BLaER1 (cell line): ENCODE data around the gene TMEM250.

Experiments used
- H3K27ac ChIP-seq: shearing (Covaris generic); formaldehyde crosslinking; 2 replicates; pipeline ENCODE4 v1.8.1; 2022
- H3K27me3 ChIP-seq: shearing (Covaris generic); formaldehyde crosslinking; 2 replicates; pipeline ENCODE4 v1.8.1; 2022
- H3K36me3 ChIP-seq: shearing (Covaris generic); formaldehyde crosslinking; 2 replicates; pipeline ENCODE4 v1.8.1; 2022
- H3K4me1 ChIP-seq: shearing (Covaris generic); formaldehyde crosslinking; 2 replicates; pipeline ENCODE4 v1.8.1; 2022
- H3K4me2 ChIP-seq: shearing (Covaris generic); formaldehyde crosslinking; 2 replicates; pipeline ENCODE4 v1.8.1; 2022
- H3K4me3 ChIP-seq: shearing (Covaris generic); formaldehyde crosslinking; 2 replicates; pipeline ENCODE4 v1.8.1; 2022
- H3K9ac ChIP-seq: shearing (Covaris generic); formaldehyde crosslinking; 2 replicates; pipeline ENCODE4 v1.8.1; 2022
- H3K9me3 ChIP-seq: shearing (Covaris generic); formaldehyde crosslinking; 2 replicates; pipeline ENCODE4 v1.8.1; 2022
- H4K20me1 ChIP-seq: shearing (Covaris generic); formaldehyde crosslinking; 2 replicates; pipeline ENCODE4 v1.8.1; 2022
- Cebpa-rat ChIP-seq: shearing (Covaris generic); IDR thresholded peaks from 2 replicates; pipeline ENCODE4 v1.8.1; 2022

The TMEM250 gene

DNA sequence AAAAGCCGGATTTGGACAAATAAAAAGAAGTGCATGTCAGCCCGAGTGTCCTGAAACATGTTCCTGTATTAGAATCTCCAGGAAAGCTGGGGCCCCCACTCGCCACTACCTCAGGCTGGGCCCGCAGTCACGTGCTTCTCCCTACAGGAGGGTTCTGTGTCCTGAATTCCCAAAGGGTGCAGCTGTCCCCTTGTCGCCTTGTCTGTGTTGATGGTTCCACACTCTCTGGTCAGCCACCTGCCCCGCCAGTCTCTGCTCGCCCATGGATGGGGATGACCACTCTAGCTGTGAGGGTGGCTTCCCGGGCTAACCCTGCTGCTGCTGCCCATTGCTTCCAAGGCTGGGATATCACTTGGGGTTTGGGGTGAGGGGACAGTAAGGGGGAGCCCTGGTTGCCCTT is 3.1 kb upstream of the TMEM250 start:
- Histone ChIP-seq H3K27ac (no peak overlapping the region), H3K9me3 (peaks cover 7% of the 10 kb centered on the region; the same call in 1 of the 2 replicates), H3K4me3 (no peak overlapping the region), H3K4me1 (peaks cover 34% of the 10 kb centered on the region), H3K36me3 (peaks cover 5% of the 10 kb centered on the region), H3K9ac (no peak overlapping the region), H3K4me2 (no peak overlapping the region), H4K20me1 (no peaks in the 10 kb centered on the region), H3K27me3 (no peaks in the 10 kb centered on the region)
- TF ChIP-seq Cebpa-rat: no peak

DNA sequence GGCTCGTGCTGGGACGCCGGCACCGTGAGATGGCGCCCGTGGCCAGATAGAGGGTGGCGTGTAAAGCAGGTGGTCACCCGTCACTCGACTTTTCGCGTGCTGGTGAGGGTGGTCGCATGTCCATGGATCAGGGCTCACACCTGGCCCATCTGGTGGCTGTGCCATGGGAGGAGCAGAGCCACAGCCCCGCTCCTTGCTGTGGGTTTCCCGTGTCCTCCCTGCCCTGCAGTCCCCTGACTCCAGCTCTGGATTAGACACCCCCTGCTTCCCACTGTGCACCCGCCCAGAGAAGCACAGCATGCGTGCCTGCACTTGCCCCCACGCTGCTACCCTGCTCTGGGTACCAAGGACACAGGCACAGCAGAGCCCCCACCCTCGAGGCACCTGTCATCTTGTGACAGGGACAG is 1.8 kb upstream of the TMEM250 start:
- H4K20me1 ChIP-seq: no peaks in the 10 kb centered on the region
- TF ChIP-seq Cebpa-rat: no peak
- H3K9me3 ChIP-seq: peaks cover 4% of the 10 kb centered on the region; the same call in 1 of the 2 replicates
- peak overlapping the region; percentile 91; the same call in 1 of the 2 replicates for H3K9ac ChIP-seq
- H3K4me3 ChIP-seq: no peak overlapping the region
- peaks cover 36% of the 10 kb centered on the region for H3K4me1 ChIP-seq
- peak overlapping the region; percentile 99 for H3K4me2 ChIP-seq
- H3K36me3 ChIP-seq: peaks cover 19% of the 10 kb centered on the region
- no peak overlapping the region for H3K27ac ChIP-seq
- no peaks in the 10 kb centered on the region for H3K27me3 ChIP-seq

DNA sequence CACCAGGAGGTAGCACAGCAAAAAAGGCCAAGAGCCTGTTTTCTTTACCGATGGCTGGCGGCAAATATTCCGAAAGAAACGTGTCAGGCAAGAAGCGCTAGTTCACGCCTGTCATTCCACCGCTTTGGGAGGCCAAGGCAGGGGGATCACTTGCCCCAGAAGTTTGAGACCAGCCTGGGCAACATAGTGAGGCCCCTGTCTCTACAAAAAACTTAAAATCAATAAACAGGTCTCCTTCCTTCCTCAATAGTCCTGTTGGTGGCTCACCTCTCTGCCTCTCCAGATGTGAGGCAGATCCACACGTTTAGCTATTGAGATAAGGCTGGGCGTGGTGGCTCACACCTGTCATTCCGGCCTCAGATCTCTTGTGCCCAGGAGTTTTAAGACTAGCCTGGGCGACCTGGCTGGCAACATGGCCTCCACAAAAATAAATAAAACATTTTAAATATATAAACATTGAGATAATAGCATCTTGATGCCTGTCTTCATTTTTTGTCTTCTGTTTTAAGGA is 1.3 kb upstream of the TMEM250 start:
- Histone ChIP-seq H3K4me2 (peak overlapping the region; percentile 99), H3K27ac (peak overlapping the region; percentile 91), H3K4me3 (peak overlapping the region; percentile 87), H3K36me3 (peaks cover 24% of the 10 kb centered on the region), H3K9me3 (no peaks in the 10 kb centered on the region), H3K9ac (peak overlapping the region; percentile 91), H3K4me1 (peaks cover 36% of the 10 kb centered on the region), H4K20me1 (no peaks in the 10 kb centered on the region), H3K27me3 (no peaks in the 10 kb centered on the region)
- TF ChIP-seq Cebpa-rat: no peak

DNA sequence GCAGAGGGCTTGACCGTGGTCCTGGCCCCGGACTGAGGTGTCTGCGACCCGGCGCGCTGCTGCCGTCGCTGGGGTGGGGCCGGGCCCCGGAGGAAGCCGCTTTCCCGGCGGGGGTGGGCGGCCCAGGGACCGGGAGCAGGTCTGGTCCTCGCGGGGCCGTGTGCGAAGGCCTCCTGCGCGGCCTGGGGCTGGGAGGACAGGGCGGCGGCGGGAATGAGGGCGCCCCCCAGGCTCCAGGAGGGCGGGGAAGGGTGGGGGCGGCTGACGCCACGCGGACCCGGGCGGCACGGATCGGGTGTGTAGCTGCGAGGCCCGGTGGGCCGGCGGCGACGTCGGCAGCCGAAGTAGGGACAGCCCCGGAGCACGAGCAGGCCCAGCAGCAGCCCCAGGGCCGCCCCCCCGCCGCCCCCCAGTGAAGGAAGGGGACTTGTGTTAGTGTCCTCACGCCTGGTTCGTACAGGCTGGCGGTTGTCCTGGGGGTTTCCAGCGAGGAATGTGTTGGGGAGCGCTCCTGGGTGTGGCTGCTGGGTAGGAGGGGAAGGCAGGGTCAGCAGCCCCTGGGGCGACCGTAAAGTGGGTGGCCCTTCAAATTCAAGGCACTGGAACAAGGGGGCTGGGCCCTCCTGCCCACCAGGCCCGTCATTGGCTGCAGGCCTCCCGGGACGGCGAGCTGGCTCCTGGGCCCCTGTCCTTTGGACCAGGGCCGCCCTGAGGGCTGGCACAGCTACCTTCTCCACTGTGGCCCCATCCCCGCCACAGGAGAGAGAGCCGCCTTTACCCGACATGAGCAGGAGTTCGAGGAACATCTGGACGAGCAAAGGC is 597 bp upstream of the TMEM250 start:
- Histone ChIP-seq H3K9ac (peak overlapping the region; percentile 91), H3K27me3 (no peaks in the 10 kb centered on the region), H4K20me1 (no peaks in the 10 kb centered on the region), H3K27ac (peak overlapping the region; percentile 91), H3K9me3 (no peaks in the 10 kb centered on the region), H3K4me2 (peak overlapping the region; percentile 99), H3K4me3 (peak overlapping the region; percentile 87), H3K36me3 (peaks cover 30% of the 10 kb centered on the region), H3K4me1 (peaks cover 36% of the 10 kb centered on the region)
- TF ChIP-seq Cebpa-rat: no peak

DNA sequence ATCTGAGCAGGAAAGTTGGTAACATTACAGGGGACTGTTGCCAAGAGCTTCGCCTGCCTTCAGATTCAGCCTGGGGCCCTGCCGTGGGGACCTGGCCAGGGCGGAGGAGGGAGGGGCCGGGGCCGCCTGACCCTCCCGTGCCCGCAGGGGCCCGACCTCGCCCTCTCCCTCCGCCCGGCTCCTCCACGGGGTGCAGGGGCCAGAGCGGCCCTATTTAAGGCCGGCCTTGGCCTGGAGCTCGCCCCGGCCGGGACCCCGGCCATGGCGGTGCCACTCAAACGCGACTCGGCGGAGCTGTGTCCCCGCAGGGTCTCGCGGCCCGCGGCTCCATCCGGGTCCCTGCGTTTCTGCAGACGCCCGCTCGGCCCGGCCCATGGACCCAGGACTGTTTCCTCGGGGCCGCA is 757 bp downstream of the TMEM250 start:
- Histone ChIP-seq H3K27me3 (no peaks in the 10 kb centered on the region), H3K9me3 (no peaks in the 10 kb centered on the region), H3K36me3 (peaks cover 33% of the 10 kb centered on the region), H3K4me2 (peak overlapping the region; percentile 99), H3K27ac (peak overlapping the region; percentile 91), H3K4me1 (peaks cover 40% of the 10 kb centered on the region), H3K4me3 (peak overlapping the region; percentile 87), H3K9ac (peak overlapping the region; percentile 91), H4K20me1 (no peaks in the 10 kb centered on the region)
- no peak for TF ChIP-seq Cebpa-rat

DNA sequence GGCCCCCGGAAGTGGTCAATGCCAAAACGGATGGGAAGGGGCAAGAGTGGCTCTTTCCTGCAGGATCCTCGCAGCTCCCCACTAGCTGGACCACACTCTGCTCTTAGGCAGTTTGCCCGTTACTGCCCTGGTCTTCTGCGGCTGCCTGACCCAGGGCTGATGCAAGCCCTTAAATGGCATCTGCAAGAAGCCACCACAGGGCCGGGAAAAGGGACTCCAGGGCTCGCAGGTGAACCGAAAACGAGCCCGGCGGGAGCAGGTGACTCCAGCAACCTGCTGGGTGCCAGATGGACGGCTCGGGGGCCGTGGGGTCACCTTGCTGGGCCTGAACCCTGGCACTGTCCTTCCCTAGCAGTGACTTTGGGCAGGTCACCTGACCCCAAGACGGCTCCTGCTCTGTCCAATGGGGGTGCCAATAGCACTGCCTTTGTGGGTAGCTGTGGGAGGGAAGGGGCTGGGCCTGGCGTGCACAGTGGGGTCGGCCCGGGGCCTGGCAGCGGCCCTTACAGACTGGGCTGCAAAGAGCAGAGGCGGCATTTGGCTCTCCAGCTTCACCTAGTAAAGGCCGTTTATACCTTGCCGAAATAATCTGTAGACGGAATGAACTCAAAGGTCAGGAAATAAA is 1.3 kb downstream of the TMEM250 start:
- Histone ChIP-seq H3K27ac (peak overlapping the region; percentile 91), H3K4me3 (peak overlapping the region; percentile 87), H3K36me3 (peaks cover 33% of the 10 kb centered on the region), H3K27me3 (no peaks in the 10 kb centered on the region), H4K20me1 (no peaks in the 10 kb centered on the region), H3K4me1 (peaks cover 40% of the 10 kb centered on the region), H3K9ac (peak overlapping the region; percentile 91), H3K9me3 (no peaks in the 10 kb centered on the region), H3K4me2 (peak overlapping the region; percentile 99)
- TF ChIP-seq Cebpa-rat: no peak

DNA sequence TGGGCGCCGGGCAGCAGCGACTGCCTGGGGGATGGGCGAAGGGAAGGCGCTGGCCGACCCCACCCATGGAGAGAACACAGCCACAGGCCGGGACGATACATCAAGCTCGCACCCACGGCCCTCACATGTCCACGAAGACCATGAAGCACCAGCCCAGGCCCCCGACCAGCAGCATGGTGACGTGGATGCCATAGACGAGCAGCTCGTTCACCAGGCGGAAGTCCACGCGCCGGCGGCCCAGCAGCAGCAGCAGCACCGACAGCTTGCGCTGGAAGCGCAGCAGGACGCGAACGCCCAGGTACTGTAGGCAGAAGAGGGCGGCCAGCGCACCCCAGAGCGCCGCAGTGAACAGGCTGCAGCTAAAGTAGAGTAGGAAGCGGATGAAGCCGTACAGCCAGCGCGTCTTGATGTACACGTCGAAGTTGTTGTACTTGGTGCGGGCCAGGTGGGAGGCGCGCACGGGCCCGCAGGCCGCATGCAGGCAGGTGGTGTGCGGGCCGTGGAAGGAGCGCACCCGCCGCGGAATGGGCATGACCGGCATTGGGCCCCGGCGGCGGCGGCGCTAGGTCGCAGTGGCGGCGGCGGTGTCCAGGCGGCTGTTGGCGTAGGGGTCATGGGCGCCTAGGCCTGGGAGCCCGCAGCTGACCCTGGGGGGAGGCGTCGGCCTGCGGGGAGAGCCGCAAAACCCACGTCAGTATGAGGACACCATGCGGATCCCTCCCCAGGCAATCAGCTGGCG is 2.1 kb downstream of the TMEM250 start:
- Histone ChIP-seq H3K4me1 (peaks cover 49% of the 10 kb centered on the region), H3K9ac (no peak overlapping the region), H3K27me3 (no peaks in the 10 kb centered on the region), H3K27ac (peak overlapping the region; percentile 91; the same call in 1 of the 2 replicates), H3K9me3 (no peaks in the 10 kb centered on the region), H3K36me3 (peaks cover 33% of the 10 kb centered on the region), H4K20me1 (no peaks in the 10 kb centered on the region), H3K4me3 (no peak overlapping the region), H3K4me2 (peak overlapping the region; percentile 99; the same call in 1 of the 2 replicates)
- no peak for TF ChIP-seq Cebpa-rat

DNA sequence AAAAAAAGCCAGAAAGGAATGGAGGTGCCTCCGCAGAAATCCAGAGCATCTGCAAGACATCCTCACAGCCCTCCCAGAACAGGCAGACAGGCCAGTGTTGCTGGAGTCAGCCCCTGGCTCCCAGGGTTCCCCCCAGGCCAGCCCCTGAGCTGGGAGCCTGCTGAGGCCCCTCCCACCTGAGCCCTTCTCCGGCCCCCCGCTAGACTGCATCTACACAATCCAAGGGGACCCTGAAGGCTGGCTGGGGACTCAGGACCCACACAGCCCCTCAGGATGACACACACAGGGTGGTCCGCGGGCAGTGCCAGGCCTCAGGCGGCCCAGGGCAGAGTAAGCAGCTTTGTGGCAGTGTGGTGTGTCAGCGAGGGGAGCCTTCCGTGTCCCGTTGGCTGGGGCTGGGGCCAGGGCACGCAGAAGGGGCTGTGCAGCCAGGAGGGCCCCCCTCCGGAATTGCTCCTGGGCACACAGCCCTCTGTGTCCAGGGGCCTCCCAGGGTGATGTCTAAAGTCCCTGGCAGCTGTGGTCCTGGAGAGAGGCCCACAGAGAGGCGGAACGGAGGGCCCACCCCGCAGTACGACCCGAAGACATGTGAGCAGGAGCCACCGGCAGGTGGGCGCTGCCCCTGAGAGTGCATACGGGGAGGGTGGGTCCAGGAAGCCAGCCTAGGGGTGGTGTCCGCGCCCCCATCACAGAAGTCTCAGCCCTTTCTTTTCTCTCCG is 2.9 kb downstream of the TMEM250 start:
- Histone ChIP-seq H3K4me1 (peaks cover 50% of the 10 kb centered on the region), H3K27ac (no peak overlapping the region), H4K20me1 (no peaks in the 10 kb centered on the region), H3K9ac (no peak overlapping the region), H3K36me3 (peaks cover 33% of the 10 kb centered on the region), H3K4me2 (no peak overlapping the region), H3K4me3 (no peak overlapping the region), H3K27me3 (no peaks in the 10 kb centered on the region), H3K9me3 (no peaks in the 10 kb centered on the region)
- TF ChIP-seq Cebpa-rat: no peak

DNA sequence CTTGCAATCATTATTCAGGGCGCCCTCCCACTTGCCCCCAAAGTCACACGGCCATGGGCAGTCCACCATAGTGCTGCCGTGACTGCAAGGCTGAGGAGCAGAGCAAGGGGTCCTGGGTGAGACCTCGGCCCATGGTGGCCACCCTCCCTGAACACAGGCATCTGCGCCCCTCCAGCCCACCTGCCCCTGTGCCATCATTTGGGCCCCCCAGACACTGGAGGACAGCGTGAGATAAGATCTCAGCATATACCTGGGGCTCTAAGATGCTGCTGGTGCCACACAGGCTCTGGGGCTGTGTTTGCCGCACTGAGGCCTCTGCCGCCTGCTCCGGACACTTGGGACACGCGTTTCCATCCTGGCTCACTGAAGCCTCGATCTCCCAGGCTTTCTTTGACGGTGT is 3.5 kb downstream of the TMEM250 start:
- Histone ChIP-seq H3K36me3 (peaks cover 33% of the 10 kb centered on the region), H4K20me1 (no peaks in the 10 kb centered on the region), H3K4me2 (no peak overlapping the region), H3K4me1 (peaks cover 50% of the 10 kb centered on the region), H3K27me3 (no peaks in the 10 kb centered on the region), H3K4me3 (no peak overlapping the region), H3K9me3 (no peaks in the 10 kb centered on the region), H3K27ac (no peak overlapping the region), H3K9ac (no peak overlapping the region)
- TF ChIP-seq Cebpa-rat: no peak
